ENCODE measurements around the gene KCNN4. TPM values are rescaled to one million over a fixed set of nuclear protein-coding genes. Genes with fewer than 3 reads are reported as not detected.
A peak's percentile ranks its signal among the peaks of the same experiment; 100 is the strongest.

KCNN4 gene
- total RNA-seq, 4 donors from 2014 or later = 0.77 to 9.2 (median 5.6) TPM

GRCh38 chr19:43784981-43785808 lies 4.4 kb upstream of the KCNN4 start:
- DNase-seq = peak in 1 of 2 donors; percentile 32
- Histone ChIP-seq H3K4me1 (no peaks in the 10 kb centered on the region), H3K27ac (peak overlapping the region; percentile 9 to 33), H3K36me3 (no peaks in the 10 kb centered on the region), H3K4me3 (no peak overlapping the region), H3K9me3 (no peaks in the 10 kb centered on the region), H3K27me3 (no peaks in the 10 kb centered on the region)
- no peak for TF ChIP-seq POLR2A (IDR thresholded peaks at IDR 0.05)
- TF ChIP-seq CTCF (IDR thresholded peaks at IDR 0.05) = peak; percentile 79 to 94 (median 88)
- intact Hi-C loops (cut with DNase I; ENCODE audit: low total_unique reads) = loop anchor here (5.0 kb wide), 1 partner anchor 38 kb away; no protein-coding TSS in a partner anchor

DNA sequence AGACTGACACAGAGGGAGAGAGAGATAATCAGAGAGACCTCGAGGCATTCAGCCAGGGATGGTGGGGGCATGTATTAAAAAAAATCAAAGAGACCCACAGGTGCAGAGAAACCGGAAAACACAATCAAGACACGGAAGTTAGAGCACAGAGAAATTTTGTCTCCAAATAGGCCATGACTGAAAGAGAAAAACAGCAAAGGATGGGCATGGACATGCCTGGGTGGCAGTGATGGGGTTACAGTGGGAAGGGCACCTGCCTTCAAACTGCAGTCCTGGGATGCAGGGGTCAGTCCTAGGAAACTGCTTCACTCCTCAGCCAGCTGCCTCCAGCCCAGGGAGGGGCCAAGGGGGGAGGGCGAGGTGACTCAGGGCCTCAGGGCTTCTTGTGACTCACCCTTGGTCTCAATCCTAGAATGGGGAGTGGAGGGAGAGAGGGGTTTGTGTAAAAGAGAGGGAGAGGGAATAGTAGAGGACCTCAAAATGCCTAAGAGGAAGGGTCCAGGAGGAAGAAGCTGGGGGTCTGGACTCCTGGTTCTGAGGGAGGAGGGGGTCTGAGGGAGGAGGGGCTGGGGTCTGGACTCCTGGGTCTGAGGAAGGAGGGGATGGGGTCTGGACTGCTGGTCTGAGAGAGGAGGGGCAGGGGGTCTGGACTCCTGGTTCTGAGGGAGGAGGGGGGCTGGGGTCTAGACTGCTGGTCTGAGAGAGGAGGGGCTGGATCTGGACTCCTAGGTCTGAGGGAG lies 3.6 kb upstream of the KCNN4 start:
- DNase-seq = no peak
- no peaks in the 10 kb centered on the region for H3K27me3 ChIP-seq
- intact Hi-C loops (cut with DNase I; ENCODE audit: low total_unique reads) = loop anchor here (5.0 kb wide), 1 partner anchor 37 kb away; no protein-coding TSS in a partner anchor
- no peaks in the 10 kb centered on the region for H3K4me1 ChIP-seq
- H3K36me3 ChIP-seq = no peaks in the 10 kb centered on the region
- H3K4me3 ChIP-seq = no peak overlapping the region
- TF ChIP-seq POLR2A (IDR thresholded peaks at IDR 0.05) = no peak
- no peak for TF ChIP-seq CTCF (IDR thresholded peaks at IDR 0.05)
- H3K9me3 ChIP-seq = no peaks in the 10 kb centered on the region
- H3K27ac ChIP-seq = peak overlapping the region; percentile 9 to 33

DNA sequence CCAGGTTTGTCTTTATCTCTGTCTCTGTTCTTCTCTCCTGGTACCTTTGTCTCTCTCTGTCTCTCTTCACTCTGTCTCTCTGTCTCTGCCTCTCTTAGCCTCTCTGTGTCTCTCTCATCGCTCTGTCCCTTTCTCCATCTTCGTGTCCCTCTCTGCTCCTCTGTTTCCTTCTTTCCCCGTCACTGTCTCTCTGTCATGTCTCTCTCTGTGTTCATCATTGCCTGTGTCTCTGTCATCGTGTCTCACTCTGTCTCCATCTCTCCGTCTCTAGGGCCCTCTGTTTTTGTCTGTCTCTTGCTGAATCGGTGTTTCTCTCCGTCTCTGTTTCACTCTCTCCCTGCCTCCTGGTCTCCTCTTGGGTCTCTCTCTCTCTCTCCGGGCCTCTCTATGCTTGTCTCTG lies 2.9 kb upstream of the KCNN4 start:
- intact Hi-C loops (cut with DNase I; ENCODE audit: low total_unique reads) = loop anchor here (5.0 kb wide), 1 partner anchor 36 kb away; no protein-coding TSS in a partner anchor
- Histone ChIP-seq H3K4me3 (no peak overlapping the region), H3K27ac (no peak overlapping the region), H3K27me3 (no peaks in the 10 kb centered on the region), H3K9me3 (no peaks in the 10 kb centered on the region), H3K36me3 (no peaks in the 10 kb centered on the region), H3K4me1 (no peaks in the 10 kb centered on the region)
- DNase-seq = no peak
- TF ChIP-seq POLR2A (IDR thresholded peaks at IDR 0.05) = no peak
- no peak for TF ChIP-seq CTCF (IDR thresholded peaks at IDR 0.05)

GRCh38 chr19:43782689-43783231 lies 2.0 kb upstream of the KCNN4 start:
- H3K27ac ChIP-seq = no peak overlapping the region
- intact Hi-C loops (cut with DNase I; ENCODE audit: low total_unique reads) = loop anchor here (5.0 kb wide), 1 partner anchor 35 kb away; no protein-coding TSS in a partner anchor
- no peak for DNase-seq
- no peaks in the 10 kb centered on the region for H3K27me3 ChIP-seq
- H3K4me3 ChIP-seq = no peak overlapping the region
- H3K9me3 ChIP-seq = no peaks in the 10 kb centered on the region
- TF ChIP-seq POLR2A (IDR thresholded peaks at IDR 0.05) (no peak), CTCF (IDR thresholded peaks at IDR 0.05) (no peak)
- H3K4me1 ChIP-seq = no peaks in the 10 kb centered on the region
- no peaks in the 10 kb centered on the region for H3K36me3 ChIP-seq
